GM19438 (cell line): ENCODE results near the gene CCSER1.

ENCODE experiments used
- ATAC-seq: cut with Tn5 transposase; IDR thresholded peaks from one replicate; pipeline ENCODE4 v1.9.1; 2021; ENCODE audit warnings: low read depth; ENCODE audit not compliant: unreplicated experiment

The CCSER1 gene

DNA sequence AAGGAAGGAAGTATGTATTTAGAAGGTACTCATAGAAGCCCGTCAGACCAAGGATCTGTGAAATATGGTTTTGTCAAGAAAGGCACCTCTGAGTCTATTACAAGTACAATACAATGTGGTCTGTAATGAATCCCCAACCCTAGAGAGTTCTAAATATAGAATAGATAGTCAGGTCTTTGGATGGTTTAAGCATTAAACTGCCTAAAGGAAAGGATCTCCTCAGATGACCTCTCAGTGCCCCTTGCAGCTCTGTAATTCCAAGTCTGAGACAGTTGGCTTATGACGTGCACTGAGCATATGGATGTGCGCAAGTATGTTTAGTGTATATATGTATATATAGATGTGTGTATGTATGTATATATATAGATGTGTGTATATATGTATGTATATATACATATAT lies 62.0 kb downstream of the CCSER1 start:
- no peak for ATAC-seq

DNA sequence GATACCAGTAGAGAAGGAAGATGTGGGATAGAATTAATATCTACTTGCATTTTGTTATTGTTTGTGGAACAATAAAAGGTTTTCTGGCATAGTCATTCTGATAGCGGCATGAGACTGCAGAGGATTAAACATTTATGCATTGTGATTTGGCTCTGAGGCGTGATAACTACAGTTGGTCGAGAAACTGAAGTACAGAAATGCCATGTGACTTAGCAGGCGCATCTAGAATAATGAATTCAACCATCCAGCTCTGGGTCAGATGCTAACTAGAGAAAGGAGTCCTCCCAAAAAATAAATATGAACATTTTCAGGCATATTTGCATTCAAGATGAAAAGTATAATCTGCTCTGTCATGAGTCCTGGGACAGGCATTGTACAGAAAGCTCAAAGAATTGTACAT lies 62.8 kb downstream of the CCSER1 start:
- no peak for ATAC-seq

DNA sequence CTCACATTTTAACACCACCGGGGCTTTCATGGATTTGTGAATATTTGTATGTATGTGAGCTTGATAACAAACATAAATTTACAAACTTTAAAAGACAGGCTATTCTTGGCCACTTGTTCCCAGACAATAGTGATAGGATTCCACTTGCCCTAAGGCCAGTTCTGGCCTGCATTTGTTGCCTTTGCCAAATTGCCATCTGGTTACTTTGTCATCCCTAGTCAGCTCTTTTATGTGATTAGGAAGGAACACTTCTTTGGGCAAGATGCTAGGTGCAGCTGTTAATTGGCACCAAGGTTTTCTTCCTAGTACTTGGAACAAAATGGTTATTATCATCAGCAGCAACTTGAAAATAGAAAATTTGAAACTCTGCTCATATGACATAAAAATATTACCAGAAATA lies 63.3 kb downstream of the CCSER1 start:
- ATAC-seq = no peak

DNA sequence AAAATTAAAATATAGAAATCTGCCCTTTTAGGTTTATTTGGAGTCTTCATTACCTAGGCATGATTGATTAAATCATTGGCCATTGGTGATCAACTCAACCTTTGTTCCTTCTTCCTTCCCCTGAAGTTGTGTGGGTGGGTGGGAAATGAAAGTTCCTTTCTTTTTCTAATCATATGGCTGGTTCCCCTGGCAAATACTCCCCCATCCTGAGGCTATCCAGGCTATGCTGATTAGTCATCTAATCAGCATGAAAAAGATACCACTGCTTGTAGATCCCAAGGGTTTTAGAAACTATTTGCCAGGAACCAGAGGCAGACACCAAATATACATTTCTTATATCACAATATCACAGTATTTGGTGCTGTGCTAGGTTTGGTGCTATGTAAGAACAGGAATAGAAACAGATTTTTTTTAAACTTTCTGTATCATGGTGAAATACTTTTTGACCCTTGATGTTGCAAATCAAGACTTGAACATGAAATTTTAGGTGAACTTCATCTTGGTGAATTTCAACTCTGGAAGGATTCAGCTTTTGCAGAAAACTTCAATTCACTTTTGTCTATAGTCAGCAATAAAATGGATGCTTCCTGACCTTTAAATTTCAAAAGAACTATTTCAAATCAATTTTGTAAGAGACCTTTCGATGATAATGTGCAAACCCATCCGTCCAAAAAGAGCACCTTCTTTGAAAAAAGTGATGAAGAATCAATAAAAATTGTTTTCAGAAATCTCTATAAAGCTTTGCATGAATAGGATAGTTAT lies 71.1 kb downstream of the CCSER1 start:
- no peak for ATAC-seq

DNA sequence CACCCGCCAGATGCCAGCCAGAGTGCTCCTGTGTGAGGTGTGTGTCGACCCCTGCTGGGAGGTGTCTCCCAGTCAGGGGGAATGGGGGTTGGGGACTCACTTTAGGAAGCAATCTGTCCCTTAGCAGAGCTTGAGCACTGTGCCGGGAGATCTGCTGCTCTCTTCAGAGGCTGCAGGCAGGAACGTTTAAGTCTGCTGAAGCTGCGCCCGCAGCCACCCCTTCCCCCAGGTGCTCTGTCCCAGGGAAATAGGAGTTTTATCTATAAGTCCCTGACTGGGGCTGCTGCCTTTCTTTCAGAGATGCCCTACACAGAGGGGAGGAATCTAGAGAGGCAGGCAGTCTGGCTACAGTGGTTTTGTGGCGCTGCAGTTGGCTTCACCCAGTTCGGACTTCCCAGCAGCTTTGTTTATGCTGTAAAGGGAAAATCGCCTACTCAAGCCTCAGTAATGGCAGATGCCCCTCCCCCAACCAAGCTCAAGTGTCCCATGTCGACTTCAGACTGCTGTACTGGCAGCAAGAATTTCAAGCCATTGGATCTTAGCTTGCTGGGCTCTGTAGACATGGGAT lies 80.8 kb downstream of the CCSER1 start:
- ATAC-seq = no peak

DNA sequence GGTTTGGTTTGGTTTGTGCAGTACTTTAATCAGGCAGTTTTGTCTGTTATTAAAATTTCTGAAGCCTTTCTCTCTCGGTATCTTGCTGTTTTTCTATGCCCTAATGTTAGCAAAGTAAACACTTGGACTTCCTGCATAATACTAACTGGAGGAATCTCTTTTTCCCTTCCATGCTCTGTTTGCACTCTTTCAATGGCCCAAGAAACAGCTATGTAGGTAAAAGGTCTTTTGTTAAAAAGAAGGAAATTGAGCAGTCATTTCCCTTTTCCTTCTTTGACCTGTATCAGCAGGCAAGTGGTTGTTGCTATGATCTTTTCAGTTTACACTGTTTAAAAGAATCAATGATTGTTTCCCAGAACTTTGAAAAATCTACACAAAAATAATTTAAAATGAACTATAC lies 82.7 kb downstream of the CCSER1 start:
- no peak for ATAC-seq

DNA sequence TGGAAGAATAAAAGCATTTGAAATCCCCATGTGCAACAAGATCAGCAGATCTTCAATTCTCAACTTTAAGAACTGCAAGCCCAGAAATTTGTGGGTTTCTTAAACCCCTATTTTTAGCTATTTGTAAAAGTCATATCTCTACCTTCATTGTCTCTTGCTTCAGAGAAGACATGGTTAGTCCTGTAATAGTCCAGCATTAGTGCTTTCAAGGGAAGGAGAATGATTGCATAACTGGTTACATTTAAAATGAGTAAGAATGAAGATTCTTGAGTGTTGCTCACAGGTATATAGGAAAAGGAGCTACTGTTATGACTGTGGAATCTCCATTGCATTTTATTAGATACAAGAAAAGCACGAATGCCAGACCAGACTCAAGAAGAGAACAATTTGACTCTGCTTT lies 84.0 kb downstream of the CCSER1 start:
- no peak for ATAC-seq

DNA sequence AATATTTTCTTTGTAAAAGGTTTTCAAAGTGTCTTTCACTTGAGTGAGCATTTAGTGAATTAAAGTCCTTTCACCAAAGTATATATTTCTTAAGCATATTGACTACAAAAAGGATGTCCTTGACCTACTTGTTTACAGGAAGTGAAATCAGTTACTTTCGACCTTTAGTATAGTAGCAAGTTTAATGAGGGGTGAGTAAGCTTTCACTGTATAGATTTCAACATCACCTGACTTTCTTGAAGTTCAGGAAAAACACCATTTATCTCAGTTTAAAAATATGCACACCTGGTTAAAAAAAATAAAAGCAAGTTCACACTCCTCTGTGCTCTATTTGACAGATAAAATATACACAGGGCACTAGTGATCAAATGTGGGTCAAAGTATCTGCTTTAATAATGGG lies 88.1 kb downstream of the CCSER1 start:
- ATAC-seq = no peak

DNA sequence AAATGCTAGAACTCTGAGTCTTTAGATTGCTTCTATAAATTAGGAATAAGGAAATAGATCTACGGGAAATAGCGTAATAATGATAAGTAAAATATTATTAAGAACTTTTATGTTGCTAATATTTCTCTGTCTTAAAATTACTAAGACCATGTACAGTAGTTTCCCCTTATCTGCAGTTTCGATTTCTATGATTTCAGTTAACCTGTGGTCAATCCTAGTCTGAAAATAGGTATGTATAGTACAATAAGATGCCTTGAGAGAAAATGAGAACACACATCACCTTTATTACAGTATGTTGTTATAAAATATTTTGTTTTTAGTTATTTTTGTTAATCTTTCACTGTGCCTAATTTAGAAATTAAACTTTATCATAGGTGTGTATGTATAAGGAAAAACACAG lies 92.6 kb downstream of the CCSER1 start:
- no peak for ATAC-seq

DNA sequence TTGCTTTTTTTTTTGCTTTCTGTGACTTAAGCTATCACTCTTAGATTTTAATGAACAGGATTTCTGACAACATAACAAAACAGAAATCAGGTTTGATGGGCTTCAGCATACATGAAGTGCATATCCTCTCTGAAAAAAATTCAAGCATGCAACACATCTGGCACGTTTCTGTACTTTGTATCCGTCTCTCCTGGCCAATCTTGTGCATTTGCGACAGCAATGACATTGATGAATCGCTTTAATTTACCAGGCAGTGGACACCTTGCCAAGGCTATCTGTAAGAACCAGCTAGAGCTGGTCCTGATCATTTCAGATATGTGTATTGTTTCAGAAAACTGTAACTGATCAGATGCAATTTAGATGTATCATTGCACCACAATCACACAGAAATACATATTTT lies 93.3 kb downstream of the CCSER1 start:
- ATAC-seq = no peak

DNA sequence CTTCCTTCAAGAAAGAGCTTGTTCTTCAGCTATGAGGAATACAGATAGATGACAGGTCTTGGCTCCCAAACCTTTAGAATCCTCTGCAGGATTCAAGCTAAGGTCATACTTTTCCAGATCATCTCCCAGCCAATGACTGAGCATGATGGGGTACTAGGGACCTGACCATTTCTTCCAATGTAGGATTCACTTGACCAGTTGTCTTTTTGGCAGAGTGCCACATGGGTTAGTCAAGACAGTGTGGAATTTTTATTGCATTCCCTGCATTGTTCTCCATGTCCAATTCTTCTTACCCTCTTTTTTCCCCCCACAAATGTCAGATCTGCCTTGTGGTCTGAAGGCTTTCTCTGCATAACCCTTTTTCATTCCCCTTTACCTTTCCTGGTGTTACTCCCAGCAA lies 99.5 kb downstream of the CCSER1 start:
- ATAC-seq = no peak

DNA sequence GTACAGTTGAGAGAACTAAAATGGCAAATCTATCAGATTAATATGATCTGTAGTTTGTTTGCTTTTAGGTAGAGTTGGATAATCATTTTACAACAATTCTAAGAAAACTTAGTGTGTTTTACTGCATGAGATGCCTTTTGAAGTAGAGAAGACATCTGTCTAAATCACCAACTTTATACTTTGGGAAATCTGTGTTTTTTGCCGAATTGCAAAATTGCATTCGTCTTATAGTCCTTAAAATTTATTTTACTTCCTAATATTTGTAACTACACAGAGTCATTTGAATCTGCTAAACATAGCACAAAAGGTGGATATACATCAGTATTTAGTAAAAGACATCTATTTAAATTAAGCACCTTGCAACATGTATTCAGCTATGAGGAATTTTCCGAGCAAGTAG lies 100.0 kb downstream of the CCSER1 start:
- ATAC-seq = no peak

DNA sequence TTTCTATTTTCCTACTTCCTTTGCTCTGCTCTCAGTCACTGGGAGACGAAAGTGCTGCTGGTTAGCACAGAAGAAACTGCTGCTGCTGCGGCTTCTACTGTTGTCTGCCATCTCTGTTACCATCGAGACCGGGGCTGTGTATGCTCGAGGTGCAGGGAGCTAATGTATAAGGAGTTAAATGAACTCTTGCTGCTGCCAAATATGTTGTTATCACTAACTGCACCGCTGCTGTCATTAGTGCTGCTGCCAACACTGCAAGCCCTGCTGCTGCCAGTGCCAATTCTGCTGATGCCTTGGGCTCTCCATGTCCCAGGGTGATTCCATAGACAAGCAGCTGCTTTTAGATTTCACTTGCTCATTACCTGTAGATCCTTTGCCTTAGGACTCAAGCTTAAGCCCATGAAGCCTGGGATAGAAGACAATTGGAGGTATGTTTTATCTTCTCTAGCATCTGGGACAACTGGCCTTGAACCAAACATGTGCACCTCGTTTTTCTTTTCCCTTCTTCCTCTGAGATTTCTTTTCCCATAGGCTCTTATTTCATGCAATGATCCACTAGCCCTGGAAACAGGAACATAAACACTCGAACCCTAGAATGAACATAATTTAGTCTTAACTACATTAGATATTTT lies 107.8 kb downstream of the CCSER1 start:
- ATAC-seq = no peak

DNA sequence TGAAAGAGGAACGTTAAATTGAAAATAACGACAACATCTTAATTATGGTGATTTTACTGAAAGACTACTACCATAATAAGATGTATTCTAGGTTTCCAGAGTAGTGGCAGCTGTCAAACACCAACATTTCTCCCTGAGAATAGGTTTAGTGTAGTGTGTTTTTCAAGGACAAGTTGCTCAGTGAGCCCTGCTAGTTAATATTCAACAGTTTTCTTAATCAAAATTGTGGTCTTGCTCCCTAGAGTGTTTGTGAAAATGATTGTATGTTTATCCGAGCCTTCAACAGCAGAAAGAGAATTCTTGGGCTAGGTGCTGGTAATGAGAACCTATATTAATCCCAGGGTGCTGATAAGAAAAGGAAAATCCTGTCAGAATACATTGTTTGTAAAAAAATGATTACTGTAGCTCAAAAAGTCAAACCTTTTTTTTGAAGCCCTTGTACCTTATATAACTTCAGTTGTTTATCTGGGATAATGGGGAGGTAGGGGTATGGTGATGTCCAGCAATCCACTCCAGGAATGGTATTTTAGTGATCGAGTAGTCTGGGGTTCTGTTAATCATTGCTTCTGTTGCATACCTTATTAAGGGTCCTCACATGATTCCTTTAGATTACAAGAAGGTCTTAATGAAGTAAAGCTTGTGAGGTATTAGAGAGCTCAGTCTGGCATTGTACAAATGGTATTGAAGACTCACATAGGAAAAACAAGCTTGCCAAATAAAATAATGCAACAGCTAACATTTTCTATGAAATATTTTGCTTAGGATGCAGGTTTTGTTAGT lies 110.7 kb downstream of the CCSER1 start:
- ATAC-seq = no peak

DNA sequence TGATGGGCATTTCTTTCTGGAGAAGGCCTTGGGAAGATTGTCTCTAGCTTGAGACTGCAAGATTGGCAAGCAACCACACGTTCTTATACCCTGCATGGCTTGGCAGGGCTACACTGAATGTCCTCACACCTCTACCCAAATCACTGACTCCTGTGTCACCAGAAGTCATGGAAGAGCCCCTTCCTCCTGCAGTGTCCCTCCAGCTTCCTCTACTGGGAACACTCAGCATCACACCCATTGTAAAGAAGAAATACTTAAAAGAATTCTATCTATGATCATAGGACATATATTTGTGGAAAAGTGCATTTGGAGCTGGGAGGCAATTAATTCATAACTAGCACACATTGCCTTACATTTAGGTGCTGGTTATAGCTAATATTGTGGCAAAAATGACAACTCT lies 113.1 kb downstream of the CCSER1 start:
- ATAC-seq = no peak

DNA sequence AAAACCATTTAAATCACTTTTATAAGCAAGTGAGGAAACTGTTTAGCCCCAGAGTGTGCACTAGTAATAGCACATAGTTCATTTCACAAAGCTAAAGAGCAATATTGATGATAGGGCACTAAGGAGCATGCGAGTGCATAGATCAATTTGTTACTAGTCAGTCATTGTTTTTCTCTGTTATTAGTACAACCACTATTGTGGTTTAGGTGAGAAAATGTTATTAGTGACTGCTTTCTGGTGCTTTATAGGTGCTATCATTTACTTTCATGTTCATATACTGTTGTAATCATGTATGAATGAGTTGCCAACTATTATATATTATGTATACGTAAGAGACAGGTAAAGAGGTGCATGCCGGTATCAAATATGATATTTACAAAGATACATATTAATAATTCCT lies 113.8 kb downstream of the CCSER1 start:
- no peak for ATAC-seq

DNA sequence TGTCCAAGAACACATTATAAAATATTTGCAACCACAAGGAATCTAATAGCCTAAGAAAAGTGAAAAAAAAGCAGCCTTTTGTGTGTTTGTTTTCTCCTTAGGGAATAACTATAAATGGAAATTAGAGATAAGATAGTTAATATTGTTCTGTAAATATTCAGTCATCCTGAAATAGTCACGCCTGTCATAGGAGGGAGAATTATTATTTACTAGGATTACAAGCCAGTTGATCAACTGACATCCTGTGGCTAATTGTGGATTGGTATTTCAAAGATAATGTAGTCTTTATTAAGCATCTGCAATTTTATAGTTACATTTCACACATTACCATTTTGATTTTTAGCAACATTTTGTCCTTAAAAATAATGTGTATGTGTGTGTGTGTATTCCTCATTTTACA lies 118.6 kb downstream of the CCSER1 start:
- no peak for ATAC-seq

DNA sequence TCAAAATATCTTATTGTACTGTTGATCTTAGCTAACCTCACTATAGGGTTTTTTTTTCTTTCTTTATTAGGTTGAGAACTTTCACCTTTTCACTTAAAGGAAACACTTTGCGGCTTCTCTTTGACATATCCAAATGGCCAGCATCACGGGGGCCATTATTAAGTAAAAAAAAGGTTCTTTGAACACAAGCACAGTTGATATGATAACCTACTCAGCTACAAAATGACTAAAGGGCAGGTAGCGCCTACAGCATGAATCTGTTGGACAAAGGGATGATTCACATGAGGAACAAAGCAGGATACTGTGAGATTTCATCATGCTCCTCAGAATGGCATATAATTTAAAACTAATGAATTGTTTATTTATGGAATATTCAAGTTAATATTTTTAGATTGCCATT lies 119.6 kb downstream of the CCSER1 start:
- ATAC-seq = no peak

DNA sequence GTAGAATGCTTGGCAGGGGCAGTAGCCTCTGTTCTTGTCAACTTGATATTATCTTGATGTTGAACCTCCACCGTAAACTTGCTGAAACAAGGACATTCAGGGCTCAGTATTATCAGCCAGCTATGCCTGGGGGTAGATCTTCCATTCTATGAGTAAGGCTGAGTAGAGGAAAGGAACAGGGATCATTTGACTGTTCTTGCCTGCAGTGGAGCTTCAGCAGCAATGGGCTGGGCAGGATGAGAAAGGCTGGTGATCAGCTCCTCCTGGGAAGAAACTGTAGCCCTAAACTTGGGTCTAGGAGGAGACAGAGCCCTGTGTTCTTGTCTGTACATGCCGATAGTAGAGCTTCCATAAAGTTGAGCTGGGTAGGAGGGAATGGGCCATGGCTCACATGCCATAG lies 127.2 kb downstream of the CCSER1 start:
- ATAC-seq = no peak

DNA sequence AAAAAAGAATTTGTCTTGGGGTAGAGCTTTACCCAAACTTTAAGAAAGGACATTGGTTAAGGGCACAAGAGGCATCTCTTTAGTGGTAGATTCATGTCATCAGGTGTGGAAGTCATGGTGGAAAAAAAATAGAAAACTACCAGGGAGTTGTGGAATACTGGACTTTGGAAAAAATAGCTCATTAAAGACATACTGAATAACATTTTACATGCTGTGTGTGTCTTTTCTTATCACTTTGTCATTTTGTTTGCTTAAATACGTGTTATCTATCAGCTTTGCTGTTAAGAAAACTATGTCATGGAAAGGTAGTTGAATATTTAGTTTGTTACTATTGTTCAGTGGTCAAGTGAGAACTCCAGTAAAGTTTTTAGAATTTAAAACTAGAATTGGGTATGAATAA lies 147.0 kb downstream of the CCSER1 start:
- ATAC-seq = no peak

DNA sequence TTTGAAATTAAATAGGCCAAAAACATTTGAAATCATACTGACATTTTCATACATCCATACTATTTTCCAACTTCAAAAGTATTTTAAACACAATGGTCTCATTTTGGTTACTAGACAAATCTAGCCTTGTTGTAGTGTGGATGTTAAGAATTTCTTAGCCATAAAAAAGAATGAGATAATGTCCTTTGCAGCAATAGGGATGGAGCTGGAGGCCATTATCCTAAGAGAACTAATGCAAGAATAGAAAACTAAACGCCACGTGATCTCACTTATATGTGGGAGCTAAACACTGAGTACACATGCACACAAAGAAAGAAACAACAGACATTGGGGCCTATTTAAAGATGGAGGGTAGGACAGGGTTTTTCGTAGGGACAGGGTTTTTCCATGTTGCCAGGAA lies 153.8 kb downstream of the CCSER1 start:
- no peak for ATAC-seq
